ENCODE measurements around the gene CLSTN2.

GRCh38 chr3:140428380-140428779 is 493.4 kb downstream of the CLSTN2 start:
- TF ChIP-seq CTCF (conservative IDR thresholded peaks at IDR 0.05 in 1 of 2, IDR thresholded peaks at IDR 0.05 in 1 of 2; ENCODE audit: extremely low read depth in 1 of 2, insufficient read depth in 1 of 2, low read depth in 1 of 2, low read length in 2 of 2) = no peak
- TF ChIP-seq EZH2 (IDR thresholded peaks at IDR 0.05; ENCODE audit: borderline replicate concordance, low read length) = no peak
